Transverse colon (tissue), 4 donors: ENCODE measurements around the gene ADAMTS19. TPM values are rescaled to one million over a fixed set of nuclear protein-coding genes. Genes with fewer than 3 reads are reported as not detected.

Experiments used
- DNase-seq: peaks from one replicate; pipeline ENCODE4 v3.0.0-alpha.2; 2019
- H3K27ac ChIP-seq, 4 donors: fragments of 200-600 bp; sonication (generic); 2 replicates each; pipeline ENCODE4 v1.5.1; 2016 to 2018; ENCODE audit warnings: inconsistent platforms in 4 of 4
- H3K27me3 ChIP-seq: fragments of 200-600 bp; sonication (generic); 2 replicates; pipeline ENCODE4 v1.5.1; 2017; ENCODE audit warnings: inconsistent platforms
- H3K36me3 ChIP-seq, 4 donors: fragments of 200-600 bp; sonication (generic); 2 replicates each; pipeline ENCODE4 v1.5.1; 2017 to 2019; ENCODE audit warnings: inconsistent platforms in 4 of 4
- H3K4me1 ChIP-seq, 4 donors: fragments of 200-600 bp; sonication (generic); 2 replicates each; pipeline ENCODE4 v1.5.1; 2017 to 2020; ENCODE audit warnings: inconsistent platforms in 4 of 4
- H3K4me3 ChIP-seq, 4 donors: fragments of 200-600 bp; sonication (generic); 1 replicate in 1 of 4; 2 replicates in 3 of 4; pipeline versions ENCODE4 v1.5.1 to v1.6.1; 2017 to 2019; ENCODE audit warnings: inconsistent platforms in 4 of 4
- H3K9me3 ChIP-seq, 2 donors: fragments of 200-600 bp; sonication (generic); 2 replicates each; pipeline ENCODE4 v1.5.1; 2017 to 2019; ENCODE audit warnings: inconsistent platforms in 2 of 2
- CTCF ChIP-seq, 5 experiments: fragments of 200-600 bp in 3 of 5; fragments of 450-650 bp in 2 of 5; sonication (generic) in 3 of 5; IDR thresholded peaks; 1 replicate in 2 of 5; 2 replicates in 3 of 5; pipeline ENCODE4 v1.5.1; 2016 to 2017; ENCODE audit warnings: antibody characterized with exemption in 5 of 5, inconsistent platforms in 3 of 5, mild to moderate bottlenecking in 2 of 5, moderate library complexity in 1 of 5
- EP300 ChIP-seq: sonication (generic); formaldehyde crosslinking; IDR thresholded peaks from one replicate; pipeline ENCODE4 v1.6.1; 2017; ENCODE audit warnings: antibody characterized with exemption, low read depth
- POLR2A ChIP-seq: fragments of 450-650 bp; IDR thresholded peaks from one replicate; pipeline ENCODE4 v1.6.1; 2016; ENCODE audit warnings: antibody characterized with exemption, mild to moderate bottlenecking, moderate library complexity
- POLR2AphosphoS5 ChIP-seq, 3 donors: sonication (generic); formaldehyde crosslinking; IDR thresholded peaks; one replicate each; pipeline ENCODE4 v1.6.1; 2016; ENCODE audit warnings: antibody characterized with exemption in 3 of 3
- WGBS, 2 donors: methylation state at CpG; one replicate each; pipeline ENCODE4 v1.1.5; 2018; ENCODE audit warnings: low coverage in 1 of 2; 5-methylcytosine and 5-hydroxymethylcytosine counted together
- in situ Hi-C, 4 donors: fragments of 200-750 bp; cut with MboI; loops; one replicate each; pipeline versions ENCODE4 v1.15.0 to v1.15.1; 2017; ENCODE audit warnings: low sequenced_read_pairs in 3 of 4, low pct_ligation_motif_present in 1 of 4, low pct_unique_long_range_greater_than_20kb in 1 of 4
- intact Hi-C: fragments of 100-400 bp; cut with DNase I; formaldehyde crosslinking; loops from one replicate; pipeline ENCODE4 v1.15.1; 2023; ENCODE audit warnings: low total_unique reads
- total RNA-seq, 4 donors: library from RNA; depleted of rRNA; stranded (reverse); fragments of >200 nt; gene quantifications; one replicate each; pipeline ENCODE4 v1.1.0, GENCODE V29; 2016

Gene ADAMTS19
- total RNA-seq, 4 donors from 2014 or later: 0.16 to 0.96 TPM; not detected in 2

- Histone ChIP-seq H3K36me3 (no peaks in the 10 kb centered on the region), H3K4me1 (peaks cover 0 to 11% (median 5%) of the 10 kb centered on the region in 4 donors), H3K27ac (no peak overlapping the region), H3K9me3 (no peaks in the 10 kb centered on the region), H3K27me3 (no peaks in the 10 kb centered on the region), H3K4me3 (no peak overlapping the region)
- no peak for TF ChIP-seq EP300
- TF ChIP-seq POLR2AphosphoS5 (IDR thresholded peaks at IDR 0.05): no peak
- TF ChIP-seq POLR2A: no peak
- no peak for TF ChIP-seq CTCF (IDR thresholded peaks at IDR 0.05)
- in situ Hi-C loops (no loop called here), intact Hi-C loops (no loop called here)
- no peak for DNase-seq
These were observed 46.9 kb downstream of the ADAMTS19 start for GRCh38 chr5:129506950-129507349.

- in situ Hi-C loops: no loop called here
- WGBS, 2 donors: 71 to 78% methylated on average over 6 of the region's 6 CpGs
These were observed 47.4 kb downstream of the ADAMTS19 start for GRCh38 chr5:129507527-129507926.

GRCh38 chr5:129508606-129509005, 48.5 kb downstream of the ADAMTS19 start:
- no peak for TF ChIP-seq EP300
- no peak for TF ChIP-seq CTCF (IDR thresholded peaks at IDR 0.05)
- no peak for TF ChIP-seq POLR2A
- TF ChIP-seq POLR2AphosphoS5 (IDR thresholded peaks at IDR 0.05): no peak
- 19 to 46% methylated on average over 2 of the region's 2 CpGs for WGBS, 2 donors
- in situ Hi-C loops (no loop called here), intact Hi-C loops (loop anchor here (1.0 kb wide), 1 partner anchor 12 kb away; no protein-coding TSS in a partner anchor)
- H3K27me3 ChIP-seq: no peaks in the 10 kb centered on the region
- H3K36me3 ChIP-seq: no peaks in the 10 kb centered on the region
- H3K27ac ChIP-seq: no peak overlapping the region
- H3K4me3 ChIP-seq: no peak overlapping the region
- peaks cover 0 to 11% (median 5%) of the 10 kb centered on the region in 4 donors for H3K4me1 ChIP-seq
- no peaks in the 10 kb centered on the region for H3K9me3 ChIP-seq
- no peak for DNase-seq

More at GRCh38 chr5:129507527-129507926, 47.4 kb downstream of the ADAMTS19 start:
- DNase-seq: no peak
- intact Hi-C loops: no loop called here
- Histone ChIP-seq H3K4me3 (no peak overlapping the region), H3K27ac (no peak overlapping the region), H3K9me3 (no peaks in the 10 kb centered on the region), H3K27me3 (no peaks in the 10 kb centered on the region), H3K36me3 (no peaks in the 10 kb centered on the region), H3K4me1 (peaks cover 0 to 11% (median 5%) of the 10 kb centered on the region in 4 donors)
- TF ChIP-seq EP300 (no peak), POLR2AphosphoS5 (IDR thresholded peaks at IDR 0.05) (no peak), CTCF (IDR thresholded peaks at IDR 0.05) (no peak), POLR2A (no peak)

GRCh38 chr5:129509363-129509975, 49.4 kb downstream of the ADAMTS19 start:
- Histone ChIP-seq H3K4me1 (peaks cover 0 to 11% (median 5%) of the 10 kb centered on the region in 4 donors), H3K9me3 (no peaks in the 10 kb centered on the region), H3K27me3 (no peaks in the 10 kb centered on the region), H3K36me3 (no peaks in the 10 kb centered on the region), H3K27ac (no peak overlapping the region), H3K4me3 (no peak overlapping the region)
- in situ Hi-C loops (no loop called here), intact Hi-C loops (loop anchor here (1.0 kb wide), 1 partner anchor 11 kb away; no protein-coding TSS in a partner anchor)
- whole genome bisulfite sequencing, 2 donors: 66 to 71% methylated on average over 2 of the region's 2 CpGs
- TF ChIP-seq EP300: no peak
- no peak for TF ChIP-seq POLR2A
- no peak for TF ChIP-seq POLR2AphosphoS5 (IDR thresholded peaks at IDR 0.05)
- TF ChIP-seq CTCF (IDR thresholded peaks at IDR 0.05): no peak
- DNase-seq: no peak
